Measurements from ENCODE around the gene CACNG8. TPM values are rescaled to one million over a fixed set of nuclear protein-coding genes. Genes with fewer than 3 reads are reported as not detected.

The CACNG8 gene
- polyA plus RNA-seq, 1 donor (not counting 4 experiments of a cell fraction or from before 2014, with no cell fraction given), result not detected

GRCh38 chr19:53985863-53986262, 23.1 kb downstream of the CACNG8 start:
- H3K9me3 ChIP-seq (ENCODE audit: control insufficient read depth, low read depth, low read length), result peaks cover 3% of the 10 kb centered on the region
- H3K36me3 ChIP-seq (ENCODE audit: control insufficient read depth in 2 of 2, extremely low read depth in 1 of 2, insufficient read depth in 2 of 2, low read length in 2 of 2), result no peaks in the 10 kb centered on the region
- H3K27ac ChIP-seq (ENCODE audit: control insufficient read depth, insufficient read depth, low read length), result no peak overlapping the region
- H3K4me3 ChIP-seq (ENCODE audit: control insufficient read depth in 2 of 3, extremely low read depth in 1 of 3, insufficient read depth in 2 of 3, low read depth in 1 of 3, low read length in 3 of 3), result no peak overlapping the region
- H2AFZ ChIP-seq (ENCODE audit: control insufficient read depth, low read length), result no peak overlapping the region
- no peak overlapping the region for H3K9ac ChIP-seq (ENCODE audit: control insufficient read depth, extremely low read depth, insufficient read depth, low read length)
- H3K4me2 ChIP-seq (ENCODE audit: control insufficient read depth, extremely low read depth, insufficient read depth, low read depth, low read length), result no peak overlapping the region
- H3K4me1 ChIP-seq (ENCODE audit: control insufficient read depth, extremely low read depth, insufficient read depth, low read length), result no peaks in the 10 kb centered on the region
- no peaks in the 10 kb centered on the region for H3K9me1 ChIP-seq (ENCODE audit: control insufficient read depth, extremely low read depth, insufficient read depth, low read length)
- H3K79me2 ChIP-seq (ENCODE audit: control insufficient read depth, insufficient read depth, low read length), result no peaks in the 10 kb centered on the region
- H3K27me3 ChIP-seq (ENCODE audit: control insufficient read depth, extremely low read depth, insufficient read depth, low read length), result peaks cover 16% of the 10 kb centered on the region
- no peaks in the 10 kb centered on the region for H4K20me1 ChIP-seq (ENCODE audit: control insufficient read depth, extremely low read depth, insufficient read depth, low read length)
- dilution Hi-C loops (cut with MboI; ENCODE audit: extremely low pct_ligation_motif_present, low sequenced_read_pairs), result no loop called here
- FAIRE-seq, result no peak
- TF ChIP-seq, protein P1, sequence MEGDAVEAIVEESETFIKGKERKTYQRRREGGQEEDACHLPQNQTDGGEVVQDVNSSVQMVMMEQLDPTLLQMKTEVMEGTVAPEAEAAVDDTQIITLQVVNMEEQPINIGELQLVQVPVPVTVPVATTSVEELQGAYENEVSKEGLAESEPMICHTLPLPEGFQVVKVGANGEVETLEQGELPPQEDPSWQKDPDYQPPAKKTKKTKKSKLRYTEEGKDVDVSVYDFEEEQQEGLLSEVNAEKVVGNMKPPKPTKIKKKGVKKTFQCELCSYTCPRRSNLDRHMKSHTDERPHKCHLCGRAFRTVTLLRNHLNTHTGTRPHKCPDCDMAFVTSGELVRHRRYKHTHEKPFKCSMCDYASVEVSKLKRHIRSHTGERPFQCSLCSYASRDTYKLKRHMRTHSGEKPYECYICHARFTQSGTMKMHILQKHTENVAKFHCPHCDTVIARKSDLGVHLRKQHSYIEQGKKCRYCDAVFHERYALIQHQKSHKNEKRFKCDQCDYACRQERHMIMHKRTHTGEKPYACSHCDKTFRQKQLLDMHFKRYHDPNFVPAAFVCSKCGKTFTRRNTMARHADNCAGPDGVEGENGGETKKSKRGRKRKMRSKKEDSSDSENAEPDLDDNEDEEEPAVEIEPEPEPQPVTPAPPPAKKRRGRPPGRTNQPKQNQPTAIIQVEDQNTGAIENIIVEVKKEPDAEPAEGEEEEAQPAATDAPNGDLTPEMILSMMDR (optimal IDR thresholded peaks at IDR 0.05 in 1 of 3, IDR thresholded peaks at IDR 0.05 in 1 of 3, conservative IDR thresholded peaks at IDR 0.05 in 1 of 3; ENCODE audit: extremely low read depth in 1 of 3, insufficient read depth in 2 of 3, low read length in 3 of 3), result no peak
- TF ChIP-seq EZH2 (IDR thresholded peaks at IDR 0.05; ENCODE audit: low read length), result no peak
- no peak for DNase-seq (ENCODE audit: low read depth, low spot score)

DNA sequence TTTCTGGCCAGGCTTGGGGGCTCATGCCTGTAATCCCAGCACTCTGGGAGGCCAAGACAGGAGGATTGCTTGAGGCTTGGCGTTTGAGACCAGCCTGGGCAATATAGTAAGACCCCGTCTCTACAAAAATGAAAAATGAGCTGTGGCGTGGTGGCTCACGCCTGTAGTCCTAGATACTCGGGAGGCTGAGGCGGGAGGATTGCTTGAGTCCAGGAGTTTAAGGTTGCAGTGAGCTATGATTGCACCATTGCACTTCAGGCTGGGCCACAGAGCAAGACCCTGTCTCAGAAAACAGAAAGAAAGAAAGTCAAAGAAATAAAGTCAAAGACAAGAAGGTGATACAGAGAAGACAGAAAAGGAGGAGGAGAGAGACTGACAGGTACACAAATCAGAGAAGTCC, 26.2 kb downstream of the CACNG8 start:
- H2AFZ ChIP-seq (ENCODE audit: control insufficient read depth, low read length), result no peak overlapping the region
- dilution Hi-C loops (cut with MboI; ENCODE audit: extremely low pct_ligation_motif_present, low sequenced_read_pairs), result no loop called here
- no peaks in the 10 kb centered on the region for H4K20me1 ChIP-seq (ENCODE audit: control insufficient read depth, extremely low read depth, insufficient read depth, low read length)
- no peak overlapping the region for H3K9ac ChIP-seq (ENCODE audit: control insufficient read depth, extremely low read depth, insufficient read depth, low read length)
- no peak overlapping the region for H3K27ac ChIP-seq (ENCODE audit: control insufficient read depth, insufficient read depth, low read length)
- H3K9me1 ChIP-seq (ENCODE audit: control insufficient read depth, extremely low read depth, insufficient read depth, low read length), result no peaks in the 10 kb centered on the region
- DNase-seq (ENCODE audit: low read depth, low spot score) (no peak), FAIRE-seq (no peak)
- no peaks in the 10 kb centered on the region for H3K79me2 ChIP-seq (ENCODE audit: control insufficient read depth, insufficient read depth, low read length)
- H3K27me3 ChIP-seq (ENCODE audit: control insufficient read depth, extremely low read depth, insufficient read depth, low read length), result peaks cover 29% of the 10 kb centered on the region
- H3K4me1 ChIP-seq (ENCODE audit: control insufficient read depth, extremely low read depth, insufficient read depth, low read length), result no peaks in the 10 kb centered on the region
- no peak overlapping the region for H3K4me2 ChIP-seq (ENCODE audit: control insufficient read depth, extremely low read depth, insufficient read depth, low read depth, low read length)
- no peaks in the 10 kb centered on the region for H3K9me3 ChIP-seq (ENCODE audit: control insufficient read depth, low read depth, low read length)
- no peaks in the 10 kb centered on the region for H3K36me3 ChIP-seq (ENCODE audit: control insufficient read depth in 2 of 2, extremely low read depth in 1 of 2, insufficient read depth in 2 of 2, low read length in 2 of 2)
- no peak for TF ChIP-seq EZH2 (IDR thresholded peaks at IDR 0.05; ENCODE audit: low read length)
- TF ChIP-seq, protein P1 (optimal IDR thresholded peaks at IDR 0.05 in 1 of 3, IDR thresholded peaks at IDR 0.05 in 1 of 3, conservative IDR thresholded peaks at IDR 0.05 in 1 of 3; ENCODE audit: extremely low read depth in 1 of 3, insufficient read depth in 2 of 3, low read length in 3 of 3), result no peak
- no peak overlapping the region for H3K4me3 ChIP-seq (ENCODE audit: control insufficient read depth in 2 of 3, extremely low read depth in 1 of 3, insufficient read depth in 2 of 3, low read depth in 1 of 3, low read length in 3 of 3)
